Spleen (tissue), 11 donors: ENCODE results near the gene ADAD2. TPM values are rescaled to one million over a fixed set of nuclear protein-coding genes. Genes with fewer than 3 reads are reported as not detected.

Experiments
- DNase-seq: peaks from one replicate; pipeline ENCODE4 v3.0.0-alpha.2; 2020
- H3K27ac ChIP-seq, 8 donors: fragments of 200-600 bp; sonication (generic) in 7 of 8; 1 replicate in 4 of 8; 2 replicates in 4 of 8; pipeline versions ENCODE4 v1.5.0 to v1.8.0; 2016 to 2021; ENCODE audit warnings: inconsistent platforms in 4 of 8, mild to moderate bottlenecking in 4 of 8, moderate library complexity in 1 of 8
- H3K27me3 ChIP-seq, 7 donors: fragments of 200-600 bp; sonication (generic) in 6 of 7; replicated peaks in 1 of 7; 1 replicate in 4 of 7; 2 replicates in 3 of 7; pipeline versions ENCODE4 v1.5.0 to v1.8.0; 2016 to 2021; ENCODE audit warnings: inconsistent platforms in 3 of 7, mild to moderate bottlenecking in 1 of 7
- H3K36me3 ChIP-seq, 6 donors: fragments of 200-600 bp; sonication (generic) in 5 of 6; 1 replicate in 4 of 6; 2 replicates in 2 of 6; pipeline versions ENCODE4 v1.5.0 to v1.8.0; 2016 to 2021; ENCODE audit warnings: inconsistent platforms in 2 of 6
- H3K4me1 ChIP-seq, 6 donors: fragments of 200-600 bp; sonication (generic) in 5 of 6; 1 replicate in 3 of 6; 2 replicates in 3 of 6; pipeline versions ENCODE4 v1.5.0 to v1.8.0; 2016 to 2021; ENCODE audit warnings: inconsistent platforms in 3 of 6
- H3K4me3 ChIP-seq, 8 donors: fragments of 200-600 bp; sonication (generic) in 7 of 8; 1 replicate in 4 of 8; 2 replicates in 4 of 8; pipeline versions ENCODE4 v1.5.0 to v1.8.0; 2016 to 2021; ENCODE audit warnings: inconsistent platforms in 4 of 8, mild to moderate bottlenecking in 4 of 8, moderate library complexity in 2 of 8
- H3K9me3 ChIP-seq, 8 donors: fragments of 200-600 bp; sonication (generic) in 7 of 8; 1 replicate in 4 of 8; 2 replicates in 4 of 8; pipeline versions ENCODE4 v1.5.0 to v1.8.0; 2016 to 2021; ENCODE audit warnings: inconsistent platforms in 4 of 8
- CTCF ChIP-seq, 11 experiments: fragments of 200-600 bp in 7 of 11; fragments of 450-650 bp in 4 of 11; sonication (generic) in 4 of 11; IDR thresholded peaks in 8 of 11; conservative IDR thresholded peaks in 3 of 11; 1 replicate in 7 of 11; 2 replicates in 4 of 11; pipeline versions ENCODE4 v1.4.0 to v1.8.0; 2016 to 2021; ENCODE audit warnings: antibody characterized with exemption in 11 of 11, inconsistent platforms in 4 of 11, mild to moderate bottlenecking in 1 of 11
- POLR2A ChIP-seq, 3 donors: fragments of 450-650 bp; IDR thresholded peaks; one replicate each; pipeline ENCODE4 v1.5.1; 2017; ENCODE audit warnings: antibody characterized with exemption in 3 of 3, mild to moderate bottlenecking in 1 of 3
- POLR2AphosphoS5 ChIP-seq, 3 donors: sonication (generic); formaldehyde crosslinking; IDR thresholded peaks; one replicate each; pipeline ENCODE4 v1.5.1; 2017; ENCODE audit warnings: antibody characterized with exemption in 3 of 3
- WGBS, 5 donors: extraction: QIAGEN DNeasy Blood & Tissue Kit in 3 of 5; methylation state at CpG; one replicate each; pipeline versions ENCODE4 v1.1.5 to v1.1.7; 2013 to 2018; 5-methylcytosine and 5-hydroxymethylcytosine counted together
- intact Hi-C: fragments of 100-400 bp; cut with DNase I; formaldehyde crosslinking; loops from one replicate; pipeline ENCODE4 v1.15.0; 2023; ENCODE audit warnings: low total_unique reads
- polyA plus RNA-seq, 3 donors: library from polyadenylated mRNA; stranded (reverse); fragments of 200-250 nt; gene quantifications; one replicate each; pipeline ENCODE4 v1.2.1, GENCODE V29; 2013
- total RNA-seq, 7 donors: library from RNA; depleted of rRNA in 3 of 7; stranded (reverse); fragments of >200 nt in 3 of 7; fragmentation: NEBNext Ultra II Directional in 4 of 7; extraction: Animal tissue kit (Norgen Biotek cat#: 25700) in 4 of 7; gene quantifications; one replicate each; pipeline versions ENCODE4 v1.1.0 to v1.2.1, GENCODE V29; 2016 to 2021
- donor health status: healthy with polysubstance abuse.
- donor health status: DM: no; HTN: no; CAD: no; lungs with moderate emphysema.
- donor health status: DM: no; HTN: no; CAD: no.
- donor health status: Bipolar disorder and iron deficiency.
- donor health status: healthy.
- donor health status: DM: no; HTN: no; CAD: no.
- donor health status: DM: yes; HTN: yes; CAD: no.

The ADAD2 gene
- total and polyA plus RNA-seq, 10 donors: 2.5 to 86.5 (median 7.0) TPM

GRCh38 chr16:84225126-84225525, 34.2 kb downstream of the ADAD2 start:
- intact Hi-C loops: no loop called here
- Histone ChIP-seq H3K4me1 (peaks cover 0 to 13% (median 7%) of the 10 kb centered on the region in 6 donors), H3K4me3 (no peak overlapping the region), H3K36me3 (no peaks in the 10 kb centered on the region), H3K27me3 (peaks cover 0 to 48% (median 0%) of the 10 kb centered on the region in 7 donors), H3K9me3 (no peaks in the 10 kb centered on the region), H3K27ac (no peak overlapping the region)
- DNase-seq: no peak
- TF ChIP-seq POLR2AphosphoS5 (IDR thresholded peaks at IDR 0.05): no peak
- TF ChIP-seq CTCF (IDR thresholded peaks at IDR 0.05 in 8 of 11, conservative IDR thresholded peaks at IDR 0.05 in 3 of 11): no peak
- TF ChIP-seq POLR2A (IDR thresholded peaks at IDR 0.05): no peak
- WGBS, 5 donors: 80 to 96% (median 89%) methylated on average over 3 of the region's 3 CpGs

GRCh38 chr16:84225571-84225970, 34.6 kb downstream of the ADAD2 start:
- Histone ChIP-seq H3K4me1 (peaks cover 0 to 13% (median 7%) of the 10 kb centered on the region in 6 donors), H3K27ac (no peak overlapping the region), H3K4me3 (no peak overlapping the region), H3K9me3 (no peaks in the 10 kb centered on the region), H3K36me3 (no peaks in the 10 kb centered on the region), H3K27me3 (peaks cover 0 to 50% (median 1%) of the 10 kb centered on the region in 7 donors)
- intact Hi-C loops: no loop called here
- TF ChIP-seq CTCF (IDR thresholded peaks at IDR 0.05 in 8 of 11, conservative IDR thresholded peaks at IDR 0.05 in 3 of 11) (no peak), POLR2AphosphoS5 (IDR thresholded peaks at IDR 0.05) (no peak), POLR2A (IDR thresholded peaks at IDR 0.05) (no peak)
- 82 to 94% (median 87%) methylated on average over 5 to 7 of the region's 7 CpGs for WGBS, 5 donors
- DNase-seq: no peak

GRCh38 chr16:84226026-84226425, 35.1 kb downstream of the ADAD2 start:
- H3K27me3 ChIP-seq: peaks cover 0 to 54% (median 4%) of the 10 kb centered on the region in 7 donors
- 78 to 93% (median 83%) methylated on average over 8 of the region's 8 CpGs for WGBS, 5 donors
- H3K4me3 ChIP-seq: no peak overlapping the region
- TF ChIP-seq POLR2AphosphoS5 (IDR thresholded peaks at IDR 0.05): no peak
- no peak overlapping the region for H3K27ac ChIP-seq
- no peaks in the 10 kb centered on the region for H3K36me3 ChIP-seq
- intact Hi-C loops: no loop called here
- H3K4me1 ChIP-seq: peaks cover 0 to 13% (median 7%) of the 10 kb centered on the region in 6 donors
- no peak for DNase-seq
- no peaks in the 10 kb centered on the region for H3K9me3 ChIP-seq

- WGBS, 5 donors: 80 to 93% (median 87%) methylated on average over 6 of the region's 6 CpGs
- H3K4me3 ChIP-seq: no peak overlapping the region
Observed at GRCh38 chr16:84227548-84227947, 36.6 kb downstream of the ADAD2 start.

More at GRCh38 chr16:84227548-84227947, 36.6 kb downstream of the ADAD2 start:
- DNase-seq: no peak
- Histone ChIP-seq H3K27me3 (peaks cover 0 to 55% (median 4%) of the 10 kb centered on the region in 7 donors), H3K4me1 (peaks cover 0 to 13% (median 7%) of the 10 kb centered on the region in 6 donors), H3K27ac (no peak overlapping the region), H3K36me3 (no peaks in the 10 kb centered on the region), H3K9me3 (no peaks in the 10 kb centered on the region)
- intact Hi-C loops: no loop called here
- TF ChIP-seq POLR2A (IDR thresholded peaks at IDR 0.05) (no peak), CTCF (IDR thresholded peaks at IDR 0.05 in 8 of 11, conservative IDR thresholded peaks at IDR 0.05 in 3 of 11) (no peak), POLR2AphosphoS5 (IDR thresholded peaks at IDR 0.05) (no peak)
